HG03571 (cell line): Measurements from ENCODE around the gene TIMP3.
"Not testable (repeated sequence)": the region's sequence is repeated elsewhere in the genome, so short reads cannot be mapped to it uniquely, and the experiment has no call there.

Experiments
- ATAC-seq: cut with Tn5 transposase; IDR thresholded peaks from one replicate; pipeline ENCODE4 v1.9.1; 2021; ENCODE audit not compliant: unreplicated experiment

The TIMP3 gene

DNA sequence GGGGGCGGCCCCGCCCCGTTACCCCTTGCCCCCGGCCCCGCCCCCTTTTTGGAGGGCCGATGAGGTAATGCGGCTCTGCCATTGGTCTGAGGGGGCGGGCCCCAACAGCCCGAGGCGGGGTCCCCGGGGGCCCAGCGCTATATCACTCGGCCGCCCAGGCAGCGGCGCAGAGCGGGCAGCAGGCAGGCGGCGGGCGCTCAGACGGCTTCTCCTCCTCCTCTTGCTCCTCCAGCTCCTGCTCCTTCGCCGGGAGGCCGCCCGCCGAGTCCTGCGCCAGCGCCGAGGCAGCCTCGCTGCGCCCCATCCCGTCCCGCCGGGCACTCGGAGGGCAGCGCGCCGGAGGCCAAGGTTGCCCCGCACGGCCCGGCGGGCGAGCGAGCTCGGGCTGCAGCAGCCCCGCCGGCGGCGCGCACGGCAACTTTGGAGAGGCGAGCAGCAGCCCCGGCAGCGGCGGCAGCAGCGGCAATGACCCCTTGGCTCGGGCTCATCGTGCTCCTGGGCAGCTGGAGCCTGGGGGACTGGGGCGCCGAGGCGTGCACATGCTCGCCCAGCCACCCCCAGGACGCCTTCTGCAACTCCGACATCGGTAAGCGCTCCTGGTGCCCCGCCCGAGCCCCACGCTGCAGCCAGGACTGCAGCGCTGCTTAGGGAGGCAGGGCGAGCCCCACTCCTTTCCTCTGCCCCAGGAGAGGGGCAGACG, at the start of gene TIMP3:
TIMP3 (plus strand) TSS at position 169 of the 700 bp plus-strand sequence; CDS start at position 466, 297 bp downstream.
- ATAC-seq = no peak

GRCh38 chr22:32752326-32752725, 49.2 kb upstream of the TIMP3 start:
- no peak for ATAC-seq

DNA sequence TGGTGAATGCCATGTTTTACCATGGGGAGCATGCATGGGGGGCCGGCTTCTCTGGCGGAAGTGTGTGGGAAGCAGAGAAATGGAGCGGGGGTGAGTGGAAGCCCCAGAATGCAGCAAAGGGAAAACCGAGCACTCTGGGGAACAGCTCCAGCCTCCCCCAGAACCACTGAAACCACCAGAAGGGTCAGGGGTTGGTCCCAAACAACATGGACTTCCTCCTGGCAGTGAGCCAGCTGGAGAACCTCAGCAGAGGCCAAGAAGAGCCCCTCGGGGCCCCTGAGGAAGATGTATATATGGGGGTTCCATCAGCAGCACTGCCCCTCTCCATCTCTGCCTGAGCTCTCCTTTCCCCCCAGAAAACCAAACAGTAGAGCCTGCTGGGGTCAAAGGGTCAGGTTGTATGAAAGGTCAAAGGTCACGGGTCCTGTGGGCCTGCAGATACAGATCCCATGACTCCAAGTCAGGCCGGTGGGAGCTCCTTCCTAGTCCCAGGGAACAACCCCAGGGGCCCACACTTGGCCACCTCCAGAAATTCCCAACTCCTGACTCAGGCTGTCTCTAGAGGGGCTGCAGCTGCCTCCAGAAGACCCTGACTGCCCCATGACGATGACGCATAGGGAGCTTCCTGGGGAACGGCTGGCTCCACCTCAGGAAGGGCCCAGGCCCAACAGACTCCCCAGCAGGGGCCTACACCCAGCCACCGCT, 48.5 kb upstream of the TIMP3 start:
- ATAC-seq = no peak

DNA sequence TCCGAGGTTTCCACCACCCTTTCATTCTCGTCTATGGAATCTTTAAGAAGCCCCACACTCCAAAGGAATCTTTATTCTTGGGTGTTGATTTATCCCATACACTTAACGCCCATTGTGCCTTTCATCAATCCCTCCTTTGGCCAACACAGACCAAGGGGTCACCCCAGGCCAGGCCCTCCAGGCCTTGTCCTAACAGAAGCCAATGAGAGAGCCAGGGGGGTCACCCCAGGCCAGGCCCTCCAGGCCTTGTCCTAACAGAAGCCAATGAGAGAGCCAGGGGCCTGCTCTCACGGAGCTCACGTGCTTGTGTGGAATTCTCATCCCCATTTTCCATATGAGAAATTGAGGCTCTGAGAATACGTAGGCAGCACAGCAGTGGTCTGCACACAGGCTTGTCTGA, 47.9 kb upstream of the TIMP3 start:
- no peak for ATAC-seq

- ATAC-seq = no peak
Measured at GRCh38 chr22:32754413-32755041, 47.0 kb upstream of the TIMP3 start.

GRCh38 chr22:32757086-32757762, 44.3 kb upstream of the TIMP3 start:
- not testable (repeated sequence) for ATAC-seq

- no peak for ATAC-seq
Measured at GRCh38 chr22:32758866-32759385, 42.6 kb upstream of the TIMP3 start.

- no peak for ATAC-seq
Measured at GRCh38 chr22:32760396-32760795, 41.1 kb upstream of the TIMP3 start.

DNA sequence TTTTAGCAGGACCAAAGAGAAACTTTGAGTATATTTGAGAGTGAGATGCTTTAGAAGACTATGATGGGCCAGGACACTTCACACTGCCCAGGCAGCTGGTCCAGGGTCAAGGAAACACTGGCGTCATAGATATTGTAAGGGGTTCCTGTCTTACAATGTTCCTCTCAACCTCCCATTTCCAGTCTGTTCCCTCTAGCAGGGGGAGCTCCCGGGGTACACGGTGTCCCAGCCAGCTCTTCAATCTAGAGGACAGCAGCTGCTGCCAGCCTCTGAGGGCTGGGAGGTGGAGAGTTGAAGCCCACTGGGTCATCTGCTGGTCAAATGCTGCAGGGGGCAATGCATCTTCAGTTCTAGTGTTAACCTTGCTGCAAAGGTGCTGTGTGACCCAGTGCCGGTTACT, 40.7 kb upstream of the TIMP3 start:
- no peak for ATAC-seq

DNA sequence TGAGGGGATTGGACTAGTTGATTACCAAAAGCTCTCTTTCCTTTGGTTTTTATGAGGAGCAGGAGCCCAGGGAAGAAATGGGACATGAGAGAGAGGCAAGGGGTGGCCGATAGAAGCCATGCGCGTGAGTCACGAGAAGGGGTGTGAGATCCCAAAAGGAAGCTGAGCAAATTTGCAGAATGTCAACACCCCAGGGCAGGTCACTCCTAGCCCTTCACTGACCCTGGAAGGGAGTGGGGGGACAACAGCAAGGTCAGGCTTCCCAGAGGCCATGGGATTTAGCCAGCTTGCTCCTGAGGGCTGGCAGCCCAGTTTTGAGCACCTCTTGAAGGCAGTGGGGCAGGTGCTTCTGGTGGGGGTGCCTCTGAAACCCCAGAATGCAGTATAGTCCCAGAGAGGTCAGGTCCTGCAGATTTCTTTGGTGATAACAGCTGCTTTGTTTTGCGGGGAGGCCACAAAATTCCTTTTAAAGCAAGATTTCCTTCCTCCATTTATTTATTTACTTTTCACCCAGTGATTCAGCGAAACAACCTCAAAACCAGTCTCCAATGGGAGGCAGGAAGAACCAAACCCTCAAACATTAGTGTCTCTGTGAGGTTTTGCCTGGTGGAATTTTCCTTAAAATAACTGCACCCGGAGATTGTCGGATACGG, 40.1 kb upstream of the TIMP3 start:
- no peak for ATAC-seq

GRCh38 chr22:32764330-32765131, 37.0 kb upstream of the TIMP3 start:
- no peak for ATAC-seq

DNA sequence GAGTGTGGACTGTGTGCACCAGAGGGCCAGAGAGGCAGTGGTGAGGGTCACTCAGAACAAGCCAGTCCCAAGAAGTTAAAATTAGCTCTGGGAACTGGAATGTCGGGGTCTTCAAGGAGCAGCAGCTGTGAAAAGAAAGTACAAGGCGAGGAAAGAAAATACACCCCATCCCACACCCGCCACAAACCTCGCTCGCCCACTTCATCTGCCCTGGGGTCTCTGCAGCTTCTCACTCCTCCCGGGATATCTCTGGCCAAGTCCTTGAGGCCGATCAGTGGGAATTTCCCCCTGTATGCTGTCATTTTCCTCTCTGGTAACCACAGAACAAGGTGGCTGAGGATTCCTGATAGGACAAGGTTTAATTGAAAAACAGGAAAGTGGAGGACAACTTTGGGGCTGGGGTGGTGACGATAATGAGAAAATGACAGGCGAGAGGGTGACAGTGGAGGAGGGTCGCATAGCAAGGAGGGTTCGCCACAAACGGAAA, 36.3 kb upstream of the TIMP3 start:
- no peak for ATAC-seq

DNA sequence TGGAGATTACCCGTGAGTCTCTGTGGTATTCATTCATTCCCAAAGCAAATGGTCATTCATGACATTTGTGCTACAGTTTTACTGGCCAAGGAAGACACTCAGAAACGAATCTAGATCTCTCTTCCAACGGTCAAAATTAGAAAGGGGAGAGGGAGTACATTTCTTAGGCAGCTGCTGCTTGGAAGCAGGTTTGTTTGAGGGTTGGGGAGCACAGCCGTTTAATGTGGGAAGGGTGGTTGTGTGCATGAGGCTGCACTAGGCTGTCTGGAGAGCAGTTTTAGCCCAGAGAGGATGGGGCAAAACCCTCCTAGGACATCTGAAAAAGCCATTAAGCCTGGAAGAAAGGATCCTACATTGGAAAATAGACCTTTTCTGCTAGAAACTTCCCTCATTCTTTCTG, 29.7 kb upstream of the TIMP3 start:
- ATAC-seq = no peak

- ATAC-seq = no peak
Measured at GRCh38 chr22:32775957-32776356, 25.5 kb upstream of the TIMP3 start.

DNA sequence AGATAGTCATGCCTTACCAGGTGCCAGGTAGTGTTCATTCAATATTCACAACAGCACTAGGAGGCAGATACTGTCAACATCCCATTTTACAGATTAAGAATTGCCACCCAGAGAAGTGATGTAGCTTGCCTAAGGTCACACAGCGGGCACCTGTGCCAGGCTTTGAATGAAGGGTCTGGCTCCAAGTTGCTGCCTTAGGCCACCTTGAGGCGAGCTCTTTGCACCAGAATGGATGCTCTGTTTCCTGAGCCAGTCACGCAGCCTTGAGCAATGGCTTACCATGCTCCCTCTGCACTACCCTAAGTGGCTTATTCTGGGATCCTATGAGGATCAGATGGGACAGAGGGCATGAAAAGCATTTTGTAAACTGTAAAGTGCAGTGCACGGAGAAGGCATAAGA, 25.1 kb upstream of the TIMP3 start:
- ATAC-seq = no peak

DNA sequence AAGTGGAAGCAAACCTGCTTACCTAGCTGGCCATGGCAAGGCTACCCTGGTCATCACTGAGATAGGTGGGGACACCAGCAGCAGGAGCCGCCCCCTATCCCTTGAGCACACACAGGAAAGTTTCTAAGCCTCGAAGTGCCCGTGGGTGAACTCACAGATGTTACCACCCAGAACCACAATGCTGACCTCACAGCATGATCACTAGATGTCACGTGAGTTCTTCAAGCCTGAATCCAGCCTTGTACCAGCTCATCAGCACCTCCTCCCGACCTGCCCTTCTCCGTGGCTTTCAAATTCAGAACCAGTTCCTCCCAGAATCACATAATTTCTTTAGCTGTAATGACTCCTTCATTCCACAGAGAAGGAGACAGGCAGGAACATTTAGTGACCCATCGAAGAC, 24.7 kb upstream of the TIMP3 start:
- ATAC-seq = no peak

DNA sequence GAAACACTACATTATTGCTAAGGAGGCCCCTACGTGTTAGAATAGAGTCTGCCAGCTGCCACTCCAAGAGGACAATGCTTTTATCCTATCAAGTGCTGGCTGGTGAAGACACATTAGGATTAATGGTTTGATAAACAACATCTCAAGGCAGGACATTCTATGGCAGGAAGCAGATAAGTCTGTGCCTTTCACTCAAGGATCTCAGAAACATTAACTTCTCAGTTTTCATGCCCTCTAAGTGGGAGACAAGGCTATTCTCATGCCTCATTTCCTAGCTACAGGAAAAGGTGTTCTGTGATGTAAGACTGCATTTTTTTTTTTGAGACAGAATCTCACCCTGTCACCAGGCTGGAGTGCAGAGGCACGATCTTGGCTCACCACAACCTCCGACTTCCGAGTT, 23.5 kb upstream of the TIMP3 start:
- ATAC-seq = no peak

- no peak for ATAC-seq
Measured at GRCh38 chr22:32780726-32781310, 20.7 kb upstream of the TIMP3 start.

DNA sequence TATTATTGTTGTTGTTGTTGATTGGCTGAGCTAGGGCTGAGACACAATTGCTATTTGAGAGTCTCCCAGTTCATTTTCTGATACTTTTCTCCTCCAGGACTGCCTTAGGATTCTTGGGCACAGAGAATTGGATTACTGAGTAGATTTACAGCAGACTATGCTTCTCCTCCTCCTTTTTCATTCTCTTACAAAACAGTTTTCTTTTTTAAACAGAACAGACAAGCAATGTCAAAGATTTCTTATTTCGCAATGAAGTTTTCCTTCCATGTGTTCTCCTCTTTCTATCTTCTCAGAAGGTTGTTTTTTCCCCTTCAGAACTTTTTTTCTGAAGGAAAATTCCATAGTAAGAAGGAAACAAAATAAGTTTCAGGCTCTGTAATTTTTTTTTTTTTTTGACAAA, 19.8 kb upstream of the TIMP3 start:
- no peak for ATAC-seq
